ENCODE measurements around the gene GUCA1A. TPM values are rescaled to one million over a fixed set of nuclear protein-coding genes. Genes with fewer than 3 reads are reported as not detected.

Gene GUCA1A
- total and polyA plus RNA-seq, 2 of the 4 experiments (the other 2 are of a cell fraction): 0.18 to 0.32 TPM

- in situ Hi-C loops (cut with MboI; ENCODE audit: low sequenced_read_pairs): loop anchor here (5.0 kb wide), 1 partner anchor 88 kb away; no protein-coding TSS in a partner anchor
- H4K5ac ChIP-seq (ENCODE audit: low read depth, low read length): peak overlapping the region; percentile 0; the same call in 1 of the 2 replicates
- H2AFZ ChIP-seq (replicated peaks; ENCODE audit: low read length, poor library complexity): peak overlapping the region; percentile 47
- 78% methylated on average over 7 of the region's 9 CpGs; no CpG with 5 or more reads in 1 of the 2 experiments for WGBS, 2 experiments (ENCODE audit: extremely low coverage in 2 of 2, insufficient read length in 1 of 2)
- 0 out of 2 replicates have a peak overlapping the region, but pooled peaks have one; percentile 19 for H3K23ac ChIP-seq (ENCODE audit: low read depth, low read length)
- H3K4me1 ChIP-seq (ENCODE audit: control insufficient read depth, insufficient read depth, low read length): peaks cover 9% of the 10 kb centered on the region
- no peak overlapping the region for H4K91ac ChIP-seq (ENCODE audit: insufficient read depth, low read depth, low read length)
- no peaks in the 10 kb centered on the region for H3K9me3 ChIP-seq (ENCODE audit: control insufficient read depth, insufficient read depth, low read length)
- H3K27ac ChIP-seq (ENCODE audit: insufficient read depth, low read length): no peak overlapping the region
- no peaks in the 10 kb centered on the region for H4K20me1 ChIP-seq (ENCODE audit: insufficient read depth, low read length)
- POLR2A ChIA-PET (ENCODE audit: unreplicated experiment): no interaction called here
- peak; percentile 71 for DNase-seq
- H3K4me3 ChIP-seq (ENCODE audit: insufficient read depth, low read depth, low read length): no peak overlapping the region
- H2AK5ac ChIP-seq (ENCODE audit: low read depth, low read length): peak overlapping the region; percentile 24
- dilution Hi-C loops (cut with HindIII; ENCODE audit: low sequenced_read_pairs, unreplicated experiment): no loop called here
- BruUV-seq (replicated peaks): no TSS peak
- peak overlapping the region; percentile 76 for H3K4ac ChIP-seq (ENCODE audit: low read depth, low read length)
- H3K9ac ChIP-seq (ENCODE audit: low read depth, low read length): no peak overlapping the region
- intact Hi-C loops (cut with micrococcal nuclease): loop anchor here (10.0 kb wide), 1 partner anchor 380 kb away; the partner anchor contains the start of genes PRICKLE4 and TOMM6
- CTCF ChIA-PET: interaction anchor here (0.9 kb wide), 1 partner anchor 90 kb away, joined by 3 read pairs; no protein-coding TSS in a partner anchor
- no peak overlapping the region for H2BK5ac ChIP-seq (ENCODE audit: low read depth, low read length, poor library complexity, severe bottlenecking)
- H2BK20ac ChIP-seq (ENCODE audit: low read depth, low read length): peak overlapping the region; percentile 26; the same call in 1 of the 2 replicates
- peak overlapping the region; percentile 20; the same call in 1 of the 2 replicates for H2BK120ac ChIP-seq (ENCODE audit: low read depth, low read length)
- H3K79me1 ChIP-seq (ENCODE audit: low read depth in 1 of 2, low read length in 2 of 2): no peaks in the 10 kb centered on the region
- no peak overlapping the region for H3K4me2 ChIP-seq (ENCODE audit: low read depth, low read length)
- no peak overlapping the region for H2AK9ac ChIP-seq (replicated peaks; ENCODE audit: low read depth, low read length, poor library complexity)
- no peak overlapping the region for H3K18ac ChIP-seq (ENCODE audit: low read depth, low read length)
- H4K8ac ChIP-seq (ENCODE audit: low read depth in 2 of 2, low read length in 2 of 2): no peak overlapping the region
- H3K56ac ChIP-seq (ENCODE audit: extremely low read depth, insufficient read depth, low read length): no peak overlapping the region
- peaks cover 5% of the 10 kb centered on the region for H3K27me3 ChIP-seq (ENCODE audit: control insufficient read depth, insufficient read depth, low read length)
- H3K14ac ChIP-seq (replicated peaks; ENCODE audit: low read depth, low read length): peak overlapping the region; percentile 4; the same call in 1 of the 2 replicates
- TF ChIP-seq CHD1 (IDR thresholded peaks at IDR 0.05; ENCODE audit: low read depth, low read length) (no peak), NFE2L2 (IDR thresholded peaks at IDR 0.05; ENCODE audit: low read depth, low read length) (peak; percentile 48; the same call in 1 of the 2 replicates), POLR2A (IDR thresholded peaks at IDR 0.05; ENCODE audit: low read depth, low read length) (no peak), BHLHE40 (IDR thresholded peaks at IDR 0.05; ENCODE audit: low read depth, low read length) (no peak)
- no peaks in the 10 kb centered on the region for H3K36me3 ChIP-seq (ENCODE audit: control insufficient read depth, insufficient read depth, low read length)
- ATAC-seq (ENCODE audit: low read depth): peak; percentile 13; the same call in 1 of the 2 replicates
- H3K9me1 ChIP-seq (ENCODE audit: insufficient read depth, low read length): no peaks in the 10 kb centered on the region
- H2BK15ac ChIP-seq (ENCODE audit: low read depth, low read length): peak overlapping the region; percentile 34; the same call in 1 of the 3 replicates
Measured at GRCh38 chr6:42165016-42165415, 8.1 kb upstream of the GUCA1A start.

Data from IMR-90 (cell line).